ENCODE measurements around the gene FAM78A.

FAM78A gene

GRCh38 chr9:131233995-131234394, 42.3 kb downstream of the FAM78A start:
- Histone ChIP-seq H3K27me3 (ENCODE audit: control insufficient read depth, insufficient read depth, low read length) (no peaks in the 10 kb centered on the region), H3K4me1 (ENCODE audit: control insufficient read depth, insufficient read depth, low read length) (peaks cover 17% of the 10 kb centered on the region), H3K9ac (ENCODE audit: low read depth, low read length) (no peak overlapping the region), H3K27ac (ENCODE audit: low read depth, low read length) (no peak overlapping the region), H3K36me3 (ENCODE audit: control insufficient read depth, insufficient read depth, low read length) (peaks cover 53% of the 10 kb centered on the region), H3K9me3 (ENCODE audit: control insufficient read depth, insufficient read depth, low read length) (no peaks in the 10 kb centered on the region), H3K4me3 (ENCODE audit: low read depth, low read length) (no peak overlapping the region)

DNA sequence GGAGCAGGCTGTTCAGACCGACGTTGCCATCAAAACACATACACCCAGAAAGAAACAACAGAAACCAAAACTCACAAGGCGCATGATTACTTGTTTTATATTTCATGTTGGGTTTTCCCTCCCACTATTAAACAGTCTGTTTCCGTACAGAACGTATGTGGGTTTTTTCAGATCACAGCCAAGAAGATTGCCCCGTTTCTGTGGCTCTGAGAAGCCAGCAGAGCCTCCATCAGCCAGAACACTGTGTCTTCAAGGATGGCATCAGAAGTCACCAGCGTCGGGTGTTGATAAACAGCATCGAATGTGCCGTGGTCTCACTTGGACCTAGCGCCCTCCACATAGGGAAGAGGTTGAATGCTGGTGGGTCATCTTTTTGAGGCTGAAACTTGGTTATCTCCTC, 42.8 kb downstream of the FAM78A start:
- H3K36me3 ChIP-seq (ENCODE audit: control insufficient read depth, insufficient read depth, low read length) = peaks cover 53% of the 10 kb centered on the region
- no peaks in the 10 kb centered on the region for H3K9me3 ChIP-seq (ENCODE audit: control insufficient read depth, insufficient read depth, low read length)
- H3K4me1 ChIP-seq (ENCODE audit: control insufficient read depth, insufficient read depth, low read length) = peaks cover 17% of the 10 kb centered on the region

DNA sequence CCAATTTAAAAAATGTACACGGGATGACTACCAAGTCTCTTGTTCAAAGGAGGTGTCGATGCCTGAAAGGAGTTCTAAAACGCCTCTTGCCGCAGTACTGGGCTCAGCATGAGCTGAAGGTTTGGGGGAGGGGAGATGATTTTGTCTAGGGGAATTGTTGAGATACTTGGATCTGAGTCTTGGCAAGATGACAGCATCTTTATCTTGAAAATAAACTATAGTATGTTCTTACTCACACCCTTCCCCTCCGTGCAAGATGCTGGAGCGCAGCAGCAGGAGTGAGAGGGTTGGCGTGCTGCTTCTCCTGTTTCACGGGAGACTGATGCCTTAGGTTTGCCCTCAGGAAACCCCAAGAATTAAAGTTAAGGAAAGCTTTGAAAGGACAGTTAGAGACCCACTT, 47.3 kb downstream of the FAM78A start:
- H3K27ac ChIP-seq (ENCODE audit: low read depth, low read length) = no peak overlapping the region
- no peak overlapping the region; the same call in 1 of the 2 replicates for H3K4me3 ChIP-seq (ENCODE audit: low read depth, low read length)
- no peak overlapping the region for H3K9ac ChIP-seq (ENCODE audit: low read depth, low read length)
- H3K27me3 ChIP-seq (ENCODE audit: control insufficient read depth, insufficient read depth, low read length) = no peaks in the 10 kb centered on the region
- peaks cover 43% of the 10 kb centered on the region for H3K36me3 ChIP-seq (ENCODE audit: control insufficient read depth, insufficient read depth, low read length)
- H3K9me3 ChIP-seq (ENCODE audit: control insufficient read depth, insufficient read depth, low read length) = no peaks in the 10 kb centered on the region
- H3K4me1 ChIP-seq (ENCODE audit: control insufficient read depth, insufficient read depth, low read length) = peaks cover 21% of the 10 kb centered on the region

More for the DNA sequence above, 42.8 kb downstream of the FAM78A start:
- Histone ChIP-seq H3K4me3 (ENCODE audit: low read depth, low read length) (no peak overlapping the region), H3K9ac (ENCODE audit: low read depth, low read length) (no peak overlapping the region), H3K27ac (ENCODE audit: low read depth, low read length) (no peak overlapping the region), H3K27me3 (ENCODE audit: control insufficient read depth, insufficient read depth, low read length) (no peaks in the 10 kb centered on the region)

DNA sequence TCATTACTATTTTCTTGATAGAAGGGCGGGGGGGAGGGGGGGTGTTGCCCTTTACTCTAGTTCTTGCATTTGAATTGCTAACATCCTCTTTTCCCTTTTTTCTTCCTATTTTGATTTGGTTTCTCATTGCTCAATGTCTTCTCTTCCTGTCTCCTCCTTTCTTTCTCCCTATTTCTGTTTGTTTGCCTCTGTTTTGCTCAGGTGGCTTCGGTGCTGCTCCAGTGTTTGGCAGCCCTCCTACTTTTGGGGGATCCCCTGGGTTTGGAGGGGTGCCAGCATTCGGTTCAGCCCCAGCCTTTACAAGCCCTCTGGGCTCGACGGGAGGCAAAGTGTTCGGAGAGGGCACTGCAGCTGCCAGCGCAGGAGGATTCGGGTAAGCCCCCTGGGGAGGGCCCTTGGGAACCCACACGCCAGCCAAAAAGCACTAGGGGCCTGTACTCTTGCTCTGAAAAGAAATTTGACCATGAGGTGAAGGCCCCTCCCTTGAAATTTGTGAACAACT, 48.3 kb downstream of the FAM78A start:
- H3K27me3 ChIP-seq (ENCODE audit: control insufficient read depth, insufficient read depth, low read length) = no peaks in the 10 kb centered on the region
- H3K4me1 ChIP-seq (ENCODE audit: control insufficient read depth, insufficient read depth, low read length) = peaks cover 21% of the 10 kb centered on the region
- peaks cover 34% of the 10 kb centered on the region for H3K36me3 ChIP-seq (ENCODE audit: control insufficient read depth, insufficient read depth, low read length)
- peak overlapping the region; percentile 58 for H3K27ac ChIP-seq (ENCODE audit: low read depth, low read length)
- H3K4me3 ChIP-seq (ENCODE audit: low read depth, low read length) = peak overlapping the region; percentile 30; the same call in 1 of the 2 replicates
- H3K9me3 ChIP-seq (ENCODE audit: control insufficient read depth, insufficient read depth, low read length) = no peaks in the 10 kb centered on the region
- no peak overlapping the region for H3K9ac ChIP-seq (ENCODE audit: low read depth, low read length)

- peak overlapping the region; percentile 30; the same call in 1 of the 2 replicates for H3K4me3 ChIP-seq (ENCODE audit: low read depth, low read length)
- H3K27me3 ChIP-seq (ENCODE audit: control insufficient read depth, insufficient read depth, low read length) = no peaks in the 10 kb centered on the region
- H3K27ac ChIP-seq (ENCODE audit: low read depth, low read length) = no peak overlapping the region
- H3K9ac ChIP-seq (ENCODE audit: low read depth, low read length) = no peak overlapping the region
- peaks cover 21% of the 10 kb centered on the region for H3K4me1 ChIP-seq (ENCODE audit: control insufficient read depth, insufficient read depth, low read length)
- H3K9me3 ChIP-seq (ENCODE audit: control insufficient read depth, insufficient read depth, low read length) = no peaks in the 10 kb centered on the region
- H3K36me3 ChIP-seq (ENCODE audit: control insufficient read depth, insufficient read depth, low read length) = peaks cover 33% of the 10 kb centered on the region
Measured at GRCh38 chr9:131227112-131227958, 49.0 kb downstream of the FAM78A start.

- Histone ChIP-seq H3K4me3 (ENCODE audit: low read depth, low read length) (no peak overlapping the region), H3K9me3 (ENCODE audit: control insufficient read depth, insufficient read depth, low read length) (no peaks in the 10 kb centered on the region), H3K27ac (ENCODE audit: low read depth, low read length) (no peak overlapping the region), H3K36me3 (ENCODE audit: control insufficient read depth, insufficient read depth, low read length) (peaks cover 22% of the 10 kb centered on the region), H3K4me1 (ENCODE audit: control insufficient read depth, insufficient read depth, low read length) (peaks cover 21% of the 10 kb centered on the region), H3K27me3 (ENCODE audit: control insufficient read depth, insufficient read depth, low read length) (no peaks in the 10 kb centered on the region), H3K9ac (ENCODE audit: low read depth, low read length) (no peak overlapping the region)
Measured at GRCh38 chr9:131226226-131226625, 50.1 kb downstream of the FAM78A start.

DNA sequence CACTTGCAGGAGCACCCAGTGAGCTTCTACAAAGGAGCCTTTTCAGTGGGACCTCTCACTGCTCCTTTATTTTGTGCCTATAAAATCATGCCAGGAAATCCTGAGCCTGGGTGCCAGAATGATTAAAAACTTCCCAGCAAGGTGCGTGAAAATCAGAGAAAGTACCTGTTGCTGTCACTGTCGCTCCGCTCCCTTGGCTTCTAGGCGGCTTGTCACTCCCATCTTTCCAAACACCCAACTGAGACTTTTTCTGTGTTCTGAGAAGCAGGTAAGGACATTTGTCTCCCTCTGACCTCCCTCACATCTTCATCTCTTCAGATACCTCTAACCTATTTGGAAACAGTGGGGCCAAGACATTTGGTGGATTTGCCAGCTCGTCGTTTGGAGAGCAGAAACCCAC, 53.9 kb downstream of the FAM78A start:
- no peak overlapping the region for H3K9ac ChIP-seq (ENCODE audit: low read depth, low read length)
- H3K27ac ChIP-seq (ENCODE audit: low read depth, low read length) = no peak overlapping the region
- H3K36me3 ChIP-seq (ENCODE audit: control insufficient read depth, insufficient read depth, low read length) = peaks cover 24% of the 10 kb centered on the region
- peaks cover 20% of the 10 kb centered on the region for H3K4me1 ChIP-seq (ENCODE audit: control insufficient read depth, insufficient read depth, low read length)
- no peaks in the 10 kb centered on the region for H3K9me3 ChIP-seq (ENCODE audit: control insufficient read depth, insufficient read depth, low read length)
- no peak overlapping the region for H3K4me3 ChIP-seq (ENCODE audit: low read depth, low read length)
- no peaks in the 10 kb centered on the region for H3K27me3 ChIP-seq (ENCODE audit: control insufficient read depth, insufficient read depth, low read length)

GRCh38 chr9:131220485-131220884, 55.8 kb downstream of the FAM78A start:
- Histone ChIP-seq H3K27me3 (ENCODE audit: control insufficient read depth, insufficient read depth, low read length) (no peaks in the 10 kb centered on the region), H3K9ac (ENCODE audit: low read depth, low read length) (no peak overlapping the region), H3K36me3 (ENCODE audit: control insufficient read depth, insufficient read depth, low read length) (peaks cover 31% of the 10 kb centered on the region), H3K9me3 (ENCODE audit: control insufficient read depth, insufficient read depth, low read length) (no peaks in the 10 kb centered on the region), H3K4me3 (ENCODE audit: low read depth, low read length) (no peak overlapping the region), H3K27ac (ENCODE audit: low read depth, low read length) (peak overlapping the region; percentile 44), H3K4me1 (ENCODE audit: control insufficient read depth, insufficient read depth, low read length) (peaks cover 16% of the 10 kb centered on the region)

DNA sequence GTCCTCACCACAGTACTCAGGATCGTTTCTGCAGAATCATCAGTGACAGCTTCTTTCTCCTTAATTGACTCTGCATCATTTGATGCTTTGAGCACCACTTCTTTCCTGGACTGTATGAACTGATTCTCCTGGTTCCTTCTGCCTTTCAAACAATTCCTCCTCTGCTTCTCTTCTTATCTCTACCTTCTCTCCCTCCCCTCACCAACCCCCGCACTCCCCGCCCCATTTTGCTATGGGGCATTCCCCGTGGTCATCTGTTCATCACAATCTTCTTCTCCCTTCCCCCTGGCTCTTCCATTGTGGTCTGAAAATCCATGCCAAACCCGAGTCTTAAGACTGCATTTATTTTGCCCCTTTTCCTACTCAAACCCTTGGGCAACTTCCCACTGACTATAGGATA, 57.9 kb downstream of the FAM78A start:
- peaks cover 16% of the 10 kb centered on the region for H3K4me1 ChIP-seq (ENCODE audit: control insufficient read depth, insufficient read depth, low read length)
- H3K4me3 ChIP-seq (ENCODE audit: low read depth, low read length) = no peak overlapping the region
- H3K36me3 ChIP-seq (ENCODE audit: control insufficient read depth, insufficient read depth, low read length) = peaks cover 28% of the 10 kb centered on the region

GRCh38 chr9:131217331-131218031, 58.8 kb downstream of the FAM78A start:
- Histone ChIP-seq H3K9ac (ENCODE audit: low read depth, low read length) (no peak overlapping the region), H3K9me3 (ENCODE audit: control insufficient read depth, insufficient read depth, low read length) (no peaks in the 10 kb centered on the region), H3K36me3 (ENCODE audit: control insufficient read depth, insufficient read depth, low read length) (peaks cover 24% of the 10 kb centered on the region), H3K27me3 (ENCODE audit: control insufficient read depth, insufficient read depth, low read length) (no peaks in the 10 kb centered on the region), H3K27ac (ENCODE audit: low read depth, low read length) (no peak overlapping the region), H3K4me3 (ENCODE audit: low read depth, low read length) (no peak overlapping the region), H3K4me1 (ENCODE audit: control insufficient read depth, insufficient read depth, low read length) (peaks cover 16% of the 10 kb centered on the region)

More for the DNA sequence above, 57.9 kb downstream of the FAM78A start:
- H3K9me3 ChIP-seq (ENCODE audit: control insufficient read depth, insufficient read depth, low read length) = no peaks in the 10 kb centered on the region
- no peak overlapping the region for H3K27ac ChIP-seq (ENCODE audit: low read depth, low read length)
- H3K9ac ChIP-seq (ENCODE audit: low read depth, low read length) = no peak overlapping the region
- H3K27me3 ChIP-seq (ENCODE audit: control insufficient read depth, insufficient read depth, low read length) = no peaks in the 10 kb centered on the region

DNA sequence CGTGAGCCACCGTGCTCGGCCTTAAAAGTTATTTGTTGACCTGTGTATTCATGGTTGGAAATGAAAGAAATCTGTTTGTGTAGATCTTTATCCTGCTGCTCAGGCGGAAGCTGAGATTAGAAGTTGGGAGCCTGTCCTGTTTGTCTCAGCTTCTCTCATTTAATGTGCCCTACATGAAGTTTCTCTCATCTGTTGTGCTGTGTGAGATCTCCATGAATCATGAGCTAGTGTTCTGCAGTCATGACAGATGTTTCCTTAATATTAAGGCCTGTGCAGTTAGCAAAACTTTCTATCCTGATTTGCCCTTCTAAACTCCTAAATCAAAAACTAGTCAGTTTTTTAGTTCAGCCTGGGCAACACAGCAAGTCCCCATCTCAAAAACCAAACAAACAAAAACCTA, 59.5 kb downstream of the FAM78A start:
- Histone ChIP-seq H3K27ac (ENCODE audit: low read depth, low read length) (no peak overlapping the region), H3K4me3 (ENCODE audit: low read depth, low read length) (no peak overlapping the region), H3K9ac (ENCODE audit: low read depth, low read length) (no peak overlapping the region), H3K4me1 (ENCODE audit: control insufficient read depth, insufficient read depth, low read length) (peaks cover 16% of the 10 kb centered on the region), H3K36me3 (ENCODE audit: control insufficient read depth, insufficient read depth, low read length) (peaks cover 24% of the 10 kb centered on the region), H3K27me3 (ENCODE audit: control insufficient read depth, insufficient read depth, low read length) (no peaks in the 10 kb centered on the region), H3K9me3 (ENCODE audit: control insufficient read depth, insufficient read depth, low read length) (no peaks in the 10 kb centered on the region)

All from HUES48 (cell line).